Brain (organoid and tissue), 1 donor: ENCODE measurements around the gene METAP1D. TPM values are rescaled to one million over a fixed set of nuclear protein-coding genes. Genes with fewer than 3 reads are reported as not detected.

Experiments
- polyA plus RNA-seq: library from polyadenylated mRNA; stranded (reverse); fragments of 350-450 nt; fragmentation: Illumina TruSeq; extraction: RNeasy Lipid Tissue Mini Kit (QIAGEN cat#74804); gene quantifications from one replicate; pipeline ENCODE4 v1.2.3, GENCODE V29; 2015; ENCODE audit warnings: low read depth, low replicate concordance; ENCODE audit not compliant: insufficient read depth

METAP1D gene
- polyA plus RNA-seq, 1 donor from 2014 or later = 1.7 TPM

Other genes with a start within 250 kb of the METAP1D start
- 12.3 TPM for gene SLC25A12, start 105.7 kb upstream of the METAP1D start, polyA plus RNA-seq
- gene HAT1, start 77.5 kb upstream of the METAP1D start, polyA plus RNA-seq = 19.0 TPM
- gene DLX1, start 85.6 kb downstream of the METAP1D start, polyA plus RNA-seq = 0.63 TPM
- gene DLX2, start 102.9 kb downstream of the METAP1D start, polyA plus RNA-seq = 0.17 TPM